SK-N-MC (cell line): ENCODE measurements around the gene SAMD11.
"Not testable (repeated sequence)": the region's sequence is repeated elsewhere in the genome, so short reads cannot be mapped to it uniquely, and the experiment has no call there.

Source experiments
- EZH2 ChIP-seq: fragments of 200-600 bp; sonication (generic); IDR thresholded peaks from one replicate; pipeline ENCODE4 v1.6.1; 2017; ENCODE audit warnings: antibody characterized with exemption
- FOXP2 ChIP-seq: optimal IDR thresholded peaks from 2 replicates; pipeline ENCODE3; 2011; ENCODE audit warnings: mild to moderate bottlenecking, moderate library complexity; ENCODE audit not compliant: insufficient read depth; ENCODE audit errors: extremely low read length, control extremely low read depth
- POLR2AphosphoS5 ChIP-seq: IDR thresholded peaks from 2 replicates; pipeline ENCODE4 v1.6.1; 2012; ENCODE audit warnings: mild to moderate bottlenecking, low read depth, low read length, borderline replicate concordance

- TF ChIP-seq POLR2AphosphoS5, EZH2, FOXP2: not testable (repeated sequence)
These were observed 53.1 kb downstream of the SAMD11 start for GRCh38 chr1:976791-977190.
